ENCODE data around the gene C11orf52. TPM values are rescaled to one million over a fixed set of nuclear protein-coding genes. Genes with fewer than 3 reads are reported as not detected.
A peak's percentile ranks its signal among the peaks of the same experiment; 100 is the strongest.

Gene C11orf52
- polyA plus RNA-seq, 2 of the 4 experiments (the other 2 are of a cell fraction): 0.08 to 0.13 TPM

DNA sequence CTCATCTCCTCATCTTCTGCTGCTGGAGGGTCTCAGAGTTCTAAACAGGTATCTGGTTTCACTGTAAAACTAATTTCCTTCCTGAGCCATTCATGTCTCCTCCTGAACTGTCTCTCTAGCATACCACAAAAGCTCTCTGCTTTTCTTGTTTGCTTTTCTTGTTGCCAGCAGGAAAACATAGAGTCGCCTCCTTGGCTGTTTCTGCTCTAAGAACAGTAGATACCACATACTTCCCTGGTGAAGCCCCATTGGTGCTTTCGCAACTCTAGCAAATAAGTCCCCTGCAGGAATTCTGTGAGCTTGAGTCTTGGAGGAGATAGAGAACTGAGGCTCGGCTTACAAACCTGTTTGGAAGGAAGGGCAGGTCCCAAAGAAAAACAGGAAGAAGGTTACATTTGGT lies 25.4 kb downstream of the C11orf52 start:
- CTCF ChIA-PET: interaction anchor here (1.4 to 4.7 kb wide), 6 partner anchors 9 to 38 kb away, joined by 4 to 31 read pairs (median 8); no protein-coding TSS in a partner anchor
- ATAC-seq (peak; percentile 57 to 70; a peak in 5 of 6 replicates), FAIRE-seq (no peak), DNase-seq (ENCODE audit: low read depth in 1 of 2, low spot score in 1 of 2) (peak in 1 of 2 experiments; percentile 53)
- Histone ChIP-seq H3K4me3 (no peak overlapping the region), H3K4me2 (peak overlapping the region; percentile 81), H3K4me1 (peaks cover 59% of the 10 kb centered on the region), H3K9me3 (no peaks in the 10 kb centered on the region), H3K27ac (peak overlapping the region; percentile 83 to 85)
- no peak for TF ChIP-seq SMC3 (IDR thresholded peaks at IDR 0.05)
- no peak for TF ChIP-seq ELK1 (IDR thresholded peaks at IDR 0.05; ENCODE audit: low read depth, low read length)
- TF ChIP-seq ZC3H11A (IDR thresholded peaks at IDR 0.05): no peak
- TF ChIP-seq MAX (IDR thresholded peaks at IDR 0.05): no peak
- TF ChIP-seq CEBPB (IDR thresholded peaks at IDR 0.05): peak; percentile 61 to 69; a peak in 3 of 4 replicates
- TF ChIP-seq, protein P1, sequence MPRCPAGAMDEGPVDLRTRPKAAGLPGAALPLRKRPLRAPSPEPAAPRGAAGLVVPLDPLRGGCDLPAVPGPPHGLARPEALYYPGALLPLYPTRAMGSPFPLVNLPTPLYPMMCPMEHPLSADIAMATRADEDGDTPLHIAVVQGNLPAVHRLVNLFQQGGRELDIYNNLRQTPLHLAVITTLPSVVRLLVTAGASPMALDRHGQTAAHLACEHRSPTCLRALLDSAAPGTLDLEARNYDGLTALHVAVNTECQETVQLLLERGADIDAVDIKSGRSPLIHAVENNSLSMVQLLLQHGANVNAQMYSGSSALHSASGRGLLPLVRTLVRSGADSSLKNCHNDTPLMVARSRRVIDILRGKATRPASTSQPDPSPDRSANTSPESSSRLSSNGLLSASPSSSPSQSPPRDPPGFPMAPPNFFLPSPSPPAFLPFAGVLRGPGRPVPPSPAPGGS (IDR thresholded peaks at IDR 0.05): no peak
- POLR2A ChIA-PET: interaction anchor here (1.2 to 2.1 kb wide), 2 partner anchors 11 to 18 kb away, joined by 3 to 9 read pairs; no protein-coding TSS in a partner anchor
- 39% methylated on average over 3 of the region's 3 CpGs for WGBS (ENCODE audit: missing lambda C conversion rate)

GRCh38 chr11:111944651-111945051 lies 25.9 kb downstream of the C11orf52 start:
- FAIRE-seq (no peak), DNase-seq (ENCODE audit: low read depth in 1 of 2, low spot score in 1 of 2) (peak in 1 of 2 experiments; percentile 57)

GRCh38 chr11:111945198-111945597 lies 26.5 kb downstream of the C11orf52 start:
- CTCF ChIA-PET: interaction anchor here (0.6 to 4.7 kb wide), 8 partner anchors 10 to 169 kb away, joined by 3 to 31 read pairs (median 6); no protein-coding TSS in a partner anchor
- peak; percentile 46 to 66; a peak in 4 of 6 replicates for ATAC-seq
- H3K27ac ChIP-seq: peak overlapping the region; percentile 83 to 85
- no peak overlapping the region for H3K4me3 ChIP-seq
- peaks cover 48% of the 10 kb centered on the region for H3K4me1 ChIP-seq
- peak overlapping the region; percentile 81 for H3K4me2 ChIP-seq
- WGBS (ENCODE audit: missing lambda C conversion rate): 12% methylated on average over 1 of the region's 1 CpG
- FAIRE-seq: no peak
- no peak for DNase-seq (ENCODE audit: low read depth in 1 of 2, low spot score in 1 of 2)
- POLR2A ChIA-PET: interaction anchor here (0.7 kb wide), 1 partner anchor 1368 kb away, joined by 5 read pairs; no protein-coding TSS in a partner anchor
- H3K9me3 ChIP-seq: no peaks in the 10 kb centered on the region
- TF ChIP-seq MAZ (IDR thresholded peaks at IDR 0.05; ENCODE audit: borderline replicate concordance, low read depth, low read length): no peak
- TF ChIP-seq, protein P2, sequence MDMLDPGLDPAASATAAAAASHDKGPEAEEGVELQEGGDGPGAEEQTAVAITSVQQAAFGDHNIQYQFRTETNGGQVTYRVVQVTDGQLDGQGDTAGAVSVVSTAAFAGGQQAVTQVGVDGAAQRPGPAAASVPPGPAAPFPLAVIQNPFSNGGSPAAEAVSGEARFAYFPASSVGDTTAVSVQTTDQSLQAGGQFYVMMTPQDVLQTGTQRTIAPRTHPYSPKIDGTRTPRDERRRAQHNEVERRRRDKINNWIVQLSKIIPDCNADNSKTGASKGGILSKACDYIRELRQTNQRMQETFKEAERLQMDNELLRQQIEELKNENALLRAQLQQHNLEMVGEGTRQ (IDR thresholded peaks at IDR 0.05): no peak
- TF ChIP-seq CBX2 (IDR thresholded peaks at IDR 0.05; ENCODE audit: borderline replicate concordance, low read depth): no peak
- no peak for TF ChIP-seq TFCP2L1 (CRISPR knock-in tag; IDR thresholded peaks at IDR 0.05)
- no peak for TF ChIP-seq RCOR1 (IDR thresholded peaks at IDR 0.05; ENCODE audit: low read depth, low read length)
- TF ChIP-seq SMC3 (IDR thresholded peaks at IDR 0.05): no peak
- TF ChIP-seq PBX3 (IDR thresholded peaks at IDR 0.05): no peak
- no peak for TF ChIP-seq CTCF (IDR thresholded peaks at IDR 0.05)
- TF ChIP-seq MAFK (IDR thresholded peaks at IDR 0.05; ENCODE audit: partially characterized antibody): no peak
- TF ChIP-seq, protein P3, sequence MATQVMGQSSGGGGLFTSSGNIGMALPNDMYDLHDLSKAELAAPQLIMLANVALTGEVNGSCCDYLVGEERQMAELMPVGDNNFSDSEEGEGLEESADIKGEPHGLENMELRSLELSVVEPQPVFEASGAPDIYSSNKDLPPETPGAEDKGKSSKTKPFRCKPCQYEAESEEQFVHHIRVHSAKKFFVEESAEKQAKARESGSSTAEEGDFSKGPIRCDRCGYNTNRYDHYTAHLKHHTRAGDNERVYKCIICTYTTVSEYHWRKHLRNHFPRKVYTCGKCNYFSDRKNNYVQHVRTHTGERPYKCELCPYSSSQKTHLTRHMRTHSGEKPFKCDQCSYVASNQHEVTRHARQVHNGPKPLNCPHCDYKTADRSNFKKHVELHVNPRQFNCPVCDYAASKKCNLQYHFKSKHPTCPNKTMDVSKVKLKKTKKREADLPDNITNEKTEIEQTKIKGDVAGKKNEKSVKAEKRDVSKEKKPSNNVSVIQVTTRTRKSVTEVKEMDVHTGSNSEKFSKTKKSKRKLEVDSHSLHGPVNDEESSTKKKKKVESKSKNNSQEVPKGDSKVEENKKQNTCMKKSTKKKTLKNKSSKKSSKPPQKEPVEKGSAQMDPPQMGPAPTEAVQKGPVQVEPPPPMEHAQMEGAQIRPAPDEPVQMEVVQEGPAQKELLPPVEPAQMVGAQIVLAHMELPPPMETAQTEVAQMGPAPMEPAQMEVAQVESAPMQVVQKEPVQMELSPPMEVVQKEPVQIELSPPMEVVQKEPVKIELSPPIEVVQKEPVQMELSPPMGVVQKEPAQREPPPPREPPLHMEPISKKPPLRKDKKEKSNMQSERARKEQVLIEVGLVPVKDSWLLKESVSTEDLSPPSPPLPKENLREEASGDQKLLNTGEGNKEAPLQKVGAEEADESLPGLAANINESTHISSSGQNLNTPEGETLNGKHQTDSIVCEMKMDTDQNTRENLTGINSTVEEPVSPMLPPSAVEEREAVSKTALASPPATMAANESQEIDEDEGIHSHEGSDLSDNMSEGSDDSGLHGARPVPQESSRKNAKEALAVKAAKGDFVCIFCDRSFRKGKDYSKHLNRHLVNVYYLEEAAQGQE (IDR thresholded peaks at IDR 0.05): no peak
- no peak for TF ChIP-seq KDM5A (IDR thresholded peaks at IDR 0.05)
- no peak for TF ChIP-seq FOXS1 (CRISPR knock-in tag; IDR thresholded peaks at IDR 0.05)
- no peak for TF ChIP-seq HOXA7 (CRISPR knock-in tag; IDR thresholded peaks at IDR 0.05)
- TF ChIP-seq RAD21 (conservative IDR thresholded peaks at IDR 0.05 in 1 of 2, IDR thresholded peaks at IDR 0.05 in 1 of 2): no peak
- TF ChIP-seq ZC3H11A (IDR thresholded peaks at IDR 0.05): no peak
- TF ChIP-seq PHF8 (IDR thresholded peaks at IDR 0.05; ENCODE audit: borderline replicate concordance, low read depth): no peak

More at GRCh38 chr11:111944651-111945051, 25.9 kb downstream of the C11orf52 start:
- ChIA-PET POLR2A (interaction anchor here (1.2 to 2.1 kb wide), 2 partner anchors 10 to 18 kb away, joined by 3 to 9 read pairs; no protein-coding TSS in a partner anchor), CTCF (interaction anchor here (0.9 to 4.7 kb wide), 8 partner anchors 10 to 169 kb away, joined by 3 to 31 read pairs (median 6); no protein-coding TSS in a partner anchor)
- TF ChIP-seq EP300 (IDR thresholded peaks at IDR 0.05): 0 out of 5 replicates have a peak, but pooled peaks of 1 of the 2 experiments have one; percentile 16
- no peak for TF ChIP-seq FOSL2 (IDR thresholded peaks at IDR 0.05)
- peak; percentile 52 for TF ChIP-seq FOSL2 (CRISPR knock-in tag; IDR thresholded peaks at IDR 0.05)
- TF ChIP-seq JUNB (IDR thresholded peaks at IDR 0.05): 0 out of 2 replicates have a peak, but pooled peaks have one; percentile 36
- TF ChIP-seq RFX5 (IDR thresholded peaks at IDR 0.05): no peak
- TF ChIP-seq TP53 (CRISPR knock-in tag; IDR thresholded peaks at IDR 0.05): no peak
- Histone ChIP-seq H3K4me1 (peaks cover 54% of the 10 kb centered on the region), H3K4me3 (no peak overlapping the region), H3K27ac (peak overlapping the region; percentile 83 to 85), H3K9me3 (no peaks in the 10 kb centered on the region), H3K4me2 (peak overlapping the region; percentile 81)
- WGBS (ENCODE audit: missing lambda C conversion rate): 11% methylated on average over 5 of the region's 5 CpGs
- peak; percentile 72 to 76 for ATAC-seq
